BLaER1 (cell line): ENCODE data around the gene FGG.
"Not testable (repeated sequence)": the region's sequence is repeated elsewhere in the genome, so short reads cannot be mapped to it uniquely, and the experiment has no call there.

Source experiments
- H3K27ac ChIP-seq: shearing (Covaris generic); formaldehyde crosslinking; 2 replicates; pipeline ENCODE4 v1.8.1; 2022
- H3K27me3 ChIP-seq: shearing (Covaris generic); formaldehyde crosslinking; 2 replicates; pipeline ENCODE4 v1.8.1; 2022
- H3K36me3 ChIP-seq: shearing (Covaris generic); formaldehyde crosslinking; 2 replicates; pipeline ENCODE4 v1.8.1; 2022
- H3K4me1 ChIP-seq: shearing (Covaris generic); formaldehyde crosslinking; 2 replicates; pipeline ENCODE4 v1.8.1; 2022
- H3K4me2 ChIP-seq: shearing (Covaris generic); formaldehyde crosslinking; 2 replicates; pipeline ENCODE4 v1.8.1; 2022
- H3K4me3 ChIP-seq: shearing (Covaris generic); formaldehyde crosslinking; 2 replicates; pipeline ENCODE4 v1.8.1; 2022
- H3K9ac ChIP-seq: shearing (Covaris generic); formaldehyde crosslinking; 2 replicates; pipeline ENCODE4 v1.8.1; 2022
- H3K9me3 ChIP-seq: shearing (Covaris generic); formaldehyde crosslinking; 2 replicates; pipeline ENCODE4 v1.8.1; 2022
- H4K20me1 ChIP-seq: shearing (Covaris generic); formaldehyde crosslinking; 2 replicates; pipeline ENCODE4 v1.8.1; 2022
- Cebpa-rat ChIP-seq: shearing (Covaris generic); IDR thresholded peaks from 2 replicates; pipeline ENCODE4 v1.8.1; 2022

The FGG gene

GRCh38 chr4:154602404-154603020, 9.9 kb downstream of the FGG start:
- H3K27me3 ChIP-seq: no peaks in the 10 kb centered on the region
- no peak overlapping the region for H3K9ac ChIP-seq
- no peaks in the 10 kb centered on the region for H3K36me3 ChIP-seq
- no peaks in the 10 kb centered on the region for H3K4me1 ChIP-seq
- no peak overlapping the region for H3K4me3 ChIP-seq
- H4K20me1 ChIP-seq: no peaks in the 10 kb centered on the region
- H3K27ac ChIP-seq: no peak overlapping the region
- no peak overlapping the region for H3K4me2 ChIP-seq
- H3K9me3 ChIP-seq: no peaks in the 10 kb centered on the region
- TF ChIP-seq Cebpa-rat: no peak

- Histone ChIP-seq H3K4me1 (no peaks in the 10 kb centered on the region), H3K9me3 (no peaks in the 10 kb centered on the region)
These were observed 14.4 kb downstream of the FGG start for GRCh38 chr4:154597798-154598774.

GRCh38 chr4:154597281-154597680, 15.2 kb downstream of the FGG start:
- not testable (repeated sequence) for H3K4me1 ChIP-seq, H3K9ac ChIP-seq, H3K4me2 ChIP-seq, H3K27ac ChIP-seq, H3K9me3 ChIP-seq, H3K27me3 ChIP-seq, H3K36me3 ChIP-seq, H3K4me3 ChIP-seq, H4K20me1 ChIP-seq

More at GRCh38 chr4:154597798-154598774, 14.4 kb downstream of the FGG start:
- Histone ChIP-seq H4K20me1 (no peaks in the 10 kb centered on the region), H3K4me3 (no peak overlapping the region), H3K36me3 (no peaks in the 10 kb centered on the region), H3K9ac (no peak overlapping the region), H3K4me2 (no peak overlapping the region), H3K27me3 (no peaks in the 10 kb centered on the region), H3K27ac (no peak overlapping the region)
- no peak for TF ChIP-seq Cebpa-rat

- no peaks in the 10 kb centered on the region for H3K9me3 ChIP-seq
- H3K27ac ChIP-seq: no peak overlapping the region
- TF ChIP-seq Cebpa-rat: no peak
- H3K4me3 ChIP-seq: no peak overlapping the region
- H3K9ac ChIP-seq: no peak overlapping the region
- no peaks in the 10 kb centered on the region for H4K20me1 ChIP-seq
- H3K4me1 ChIP-seq: no peaks in the 10 kb centered on the region
- H3K4me2 ChIP-seq: no peak overlapping the region
- no peaks in the 10 kb centered on the region for H3K36me3 ChIP-seq
- no peaks in the 10 kb centered on the region for H3K27me3 ChIP-seq
These were observed 16.6 kb downstream of the FGG start for GRCh38 chr4:154595807-154596206.

- H3K27ac ChIP-seq, H3K36me3 ChIP-seq, H3K4me1 ChIP-seq, H3K9ac ChIP-seq, H3K9me3 ChIP-seq, H4K20me1 ChIP-seq, H3K4me3 ChIP-seq, H3K4me2 ChIP-seq, H3K27me3 ChIP-seq: not testable (repeated sequence)
These were observed 18.1 kb downstream of the FGG start for GRCh38 chr4:154594343-154594742.

- Histone ChIP-seq H3K9me3 (no peaks in the 10 kb centered on the region), H4K20me1 (no peaks in the 10 kb centered on the region), H3K9ac (no peak overlapping the region), H3K4me3 (no peak overlapping the region), H3K4me1 (no peaks in the 10 kb centered on the region), H3K4me2 (no peak overlapping the region), H3K27ac (no peak overlapping the region), H3K27me3 (no peaks in the 10 kb centered on the region), H3K36me3 (no peaks in the 10 kb centered on the region)
- no peak for TF ChIP-seq Cebpa-rat
These were observed 18.6 kb downstream of the FGG start for GRCh38 chr4:154593868-154594267.

GRCh38 chr4:154591890-154592289, 20.6 kb downstream of the FGG start:
- Histone ChIP-seq H3K9me3 (no peaks in the 10 kb centered on the region), H3K4me3 (no peak overlapping the region), H3K4me2 (no peak overlapping the region), H4K20me1 (no peaks in the 10 kb centered on the region), H3K9ac (no peak overlapping the region), H3K36me3 (no peaks in the 10 kb centered on the region), H3K27ac (no peak overlapping the region), H3K27me3 (no peaks in the 10 kb centered on the region), H3K4me1 (no peaks in the 10 kb centered on the region)
- no peak for TF ChIP-seq Cebpa-rat

GRCh38 chr4:154590329-154591006, 22.0 kb downstream of the FGG start, which contains the start of gene FGA:
Gene FGA, minus strand, starts transcription at chr4:154590742. Its CDS starts 55 bp downstream, at chr4:154590687.
- Histone ChIP-seq H3K4me3 (no peak within 1 kb of the TSS), H3K9ac (no peak within 1 kb of the TSS), H3K27ac (no peak within 1 kb of the TSS), H3K27me3 (no peaks in the 10 kb centered on the region), H3K4me2 (no peak within 1 kb of the TSS), H3K36me3 (no peaks in the 10 kb centered on the region), H3K9me3 (no peaks in the 10 kb centered on the region), H3K4me1 (no peaks in the 10 kb centered on the region), H4K20me1 (no peaks in the 10 kb centered on the region)
- TF ChIP-seq Cebpa-rat: no peak

GRCh38 chr4:154589296-154590197, 22.9 kb downstream of the FGG start:
- H3K36me3 ChIP-seq: no peaks in the 10 kb centered on the region
- no peak overlapping the region for H3K4me3 ChIP-seq
- no peaks in the 10 kb centered on the region for H3K9me3 ChIP-seq
- no peaks in the 10 kb centered on the region for H4K20me1 ChIP-seq
- H3K4me1 ChIP-seq: no peaks in the 10 kb centered on the region
- no peak overlapping the region for H3K4me2 ChIP-seq
- no peak overlapping the region for H3K9ac ChIP-seq
- H3K27me3 ChIP-seq: no peaks in the 10 kb centered on the region
- H3K27ac ChIP-seq: no peak overlapping the region
- no peak for TF ChIP-seq Cebpa-rat
